DOHH2 (cell line): Measurements from ENCODE around the gene ANXA3.

Experiments
- EZH2phosphoT487 ChIP-seq: fragments of 200-600 bp; sonication (generic); IDR thresholded peaks from 2 replicates; pipeline ENCODE4 v1.6.1; 2017; ENCODE audit warnings: borderline replicate concordance, mild to moderate bottlenecking, antibody characterized with exemption, low read length, moderate library complexity, mixed read lengths
- TF ChIP-seq, protein P1 (sequence below): fragments of 200-600 bp; sonication (generic); IDR thresholded peaks from one replicate; pipeline ENCODE4 v1.5.1; 2014; ENCODE audit warnings: antibody characterized with exemption, mild to moderate bottlenecking, low read depth, low read length; ENCODE audit not compliant: poor library complexity, severe bottlenecking

- TF ChIP-seq, protein P1, sequence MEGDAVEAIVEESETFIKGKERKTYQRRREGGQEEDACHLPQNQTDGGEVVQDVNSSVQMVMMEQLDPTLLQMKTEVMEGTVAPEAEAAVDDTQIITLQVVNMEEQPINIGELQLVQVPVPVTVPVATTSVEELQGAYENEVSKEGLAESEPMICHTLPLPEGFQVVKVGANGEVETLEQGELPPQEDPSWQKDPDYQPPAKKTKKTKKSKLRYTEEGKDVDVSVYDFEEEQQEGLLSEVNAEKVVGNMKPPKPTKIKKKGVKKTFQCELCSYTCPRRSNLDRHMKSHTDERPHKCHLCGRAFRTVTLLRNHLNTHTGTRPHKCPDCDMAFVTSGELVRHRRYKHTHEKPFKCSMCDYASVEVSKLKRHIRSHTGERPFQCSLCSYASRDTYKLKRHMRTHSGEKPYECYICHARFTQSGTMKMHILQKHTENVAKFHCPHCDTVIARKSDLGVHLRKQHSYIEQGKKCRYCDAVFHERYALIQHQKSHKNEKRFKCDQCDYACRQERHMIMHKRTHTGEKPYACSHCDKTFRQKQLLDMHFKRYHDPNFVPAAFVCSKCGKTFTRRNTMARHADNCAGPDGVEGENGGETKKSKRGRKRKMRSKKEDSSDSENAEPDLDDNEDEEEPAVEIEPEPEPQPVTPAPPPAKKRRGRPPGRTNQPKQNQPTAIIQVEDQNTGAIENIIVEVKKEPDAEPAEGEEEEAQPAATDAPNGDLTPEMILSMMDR: peak; percentile 53
- TF ChIP-seq EZH2phosphoT487: no peak
Measured at GRCh38 chr4:78517050-78517652, 34.4 kb upstream of the ANXA3 start.
